Ishikawa (cell line): ENCODE measurements around the gene SH3TC1.

Experiments used
- CEBPB ChIP-seq: IDR thresholded peaks from 2 replicates; pipeline ENCODE4 v1.6.1; 2012
- CREB1 ChIP-seq: IDR thresholded peaks from 2 replicates; pipeline ENCODE4 v1.6.1; 2012; ENCODE audit warnings: low read depth
- EGR1 ChIP-seq: IDR thresholded peaks from 2 replicates; pipeline ENCODE4 v1.6.1; 2012
- EP300 ChIP-seq: IDR thresholded peaks from 2 replicates; pipeline ENCODE4 v1.6.1; 2012; ENCODE audit warnings: borderline replicate concordance
- FOXM1 ChIP-seq: IDR thresholded peaks from 2 replicates; pipeline ENCODE4 v1.6.1; 2012; ENCODE audit warnings: low read depth, borderline replicate concordance
- NFIC ChIP-seq: IDR thresholded peaks from 2 replicates; pipeline ENCODE4 v1.6.1; 2012
- RAD21 ChIP-seq: IDR thresholded peaks from 2 replicates; pipeline ENCODE4 v1.6.1; 2012; ENCODE audit warnings: low read depth
- TAF1 ChIP-seq: IDR thresholded peaks from 2 replicates; pipeline ENCODE4 v1.6.1; 2012; ENCODE audit warnings: low read depth, mild to moderate bottlenecking
- TCF12 ChIP-seq: IDR thresholded peaks from 2 replicates; pipeline ENCODE4 v1.6.1; 2012; ENCODE audit warnings: low read depth
- TEAD4 ChIP-seq: IDR thresholded peaks from 2 replicates; pipeline ENCODE4 v1.6.1; 2012
- YY1 ChIP-seq: IDR thresholded peaks from 2 replicates; pipeline ENCODE4 v1.6.1; 2012; ENCODE audit warnings: low read depth
- ZBTB7A ChIP-seq: IDR thresholded peaks from 2 replicates; pipeline ENCODE4 v1.6.1; 2012; ENCODE audit warnings: low read depth
- TF ChIP-seq, protein P1 (sequence below): IDR thresholded peaks from 2 replicates; pipeline ENCODE4 v1.6.1; 2012
- TF ChIP-seq, protein P2 (sequence below): IDR thresholded peaks from 2 replicates; pipeline ENCODE4 v1.6.1; 2012; ENCODE audit warnings: low read depth, mild to moderate bottlenecking
- TF ChIP-seq, protein P3 (sequence below): IDR thresholded peaks from 2 replicates; pipeline ENCODE4 v1.6.1; 2012

Gene SH3TC1

DNA sequence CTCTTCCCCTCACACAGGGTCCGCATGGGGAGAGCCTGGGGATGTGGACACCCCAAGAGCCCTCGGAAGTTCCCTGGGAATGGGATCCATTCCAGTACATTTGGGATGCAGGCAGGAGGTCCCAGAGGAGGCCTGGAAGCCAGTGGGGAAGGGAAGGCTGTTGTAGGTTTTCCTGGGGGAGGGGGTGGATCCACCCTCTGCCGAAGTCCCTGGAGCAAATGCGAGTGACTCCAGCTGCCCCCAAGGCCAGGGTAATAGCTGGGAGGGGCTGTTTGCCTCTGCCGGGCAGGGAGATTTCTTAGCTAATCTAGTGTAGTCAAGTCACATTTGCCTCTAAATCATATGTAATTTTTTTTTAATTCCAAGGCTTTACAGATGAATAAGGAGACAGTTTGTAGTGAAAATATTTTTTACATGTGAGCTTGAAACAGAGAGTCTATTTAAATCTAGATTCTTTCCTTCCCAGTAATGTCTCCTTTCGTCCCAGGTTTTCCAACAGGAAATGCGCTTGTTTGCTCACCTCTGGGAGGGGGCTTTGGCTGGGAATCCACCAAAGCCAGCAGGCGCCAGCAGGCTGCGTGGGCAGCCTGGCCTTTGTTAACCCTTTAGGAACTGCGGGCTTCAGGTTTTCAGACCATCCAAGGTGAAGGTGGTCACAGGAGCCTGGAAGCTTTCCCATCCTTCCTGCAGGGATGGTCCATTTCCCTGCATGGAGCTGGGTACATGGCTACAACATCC lies 26.8 kb downstream of the SH3TC1 start:
- TF ChIP-seq EGR1 (peak; percentile 37), FOXM1 (no peak)
- TF ChIP-seq, protein P1, sequence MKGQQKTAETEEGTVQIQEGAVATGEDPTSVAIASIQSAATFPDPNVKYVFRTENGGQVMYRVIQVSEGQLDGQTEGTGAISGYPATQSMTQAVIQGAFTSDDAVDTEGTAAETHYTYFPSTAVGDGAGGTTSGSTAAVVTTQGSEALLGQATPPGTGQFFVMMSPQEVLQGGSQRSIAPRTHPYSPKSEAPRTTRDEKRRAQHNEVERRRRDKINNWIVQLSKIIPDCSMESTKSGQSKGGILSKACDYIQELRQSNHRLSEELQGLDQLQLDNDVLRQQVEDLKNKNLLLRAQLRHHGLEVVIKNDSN: no peak

DNA sequence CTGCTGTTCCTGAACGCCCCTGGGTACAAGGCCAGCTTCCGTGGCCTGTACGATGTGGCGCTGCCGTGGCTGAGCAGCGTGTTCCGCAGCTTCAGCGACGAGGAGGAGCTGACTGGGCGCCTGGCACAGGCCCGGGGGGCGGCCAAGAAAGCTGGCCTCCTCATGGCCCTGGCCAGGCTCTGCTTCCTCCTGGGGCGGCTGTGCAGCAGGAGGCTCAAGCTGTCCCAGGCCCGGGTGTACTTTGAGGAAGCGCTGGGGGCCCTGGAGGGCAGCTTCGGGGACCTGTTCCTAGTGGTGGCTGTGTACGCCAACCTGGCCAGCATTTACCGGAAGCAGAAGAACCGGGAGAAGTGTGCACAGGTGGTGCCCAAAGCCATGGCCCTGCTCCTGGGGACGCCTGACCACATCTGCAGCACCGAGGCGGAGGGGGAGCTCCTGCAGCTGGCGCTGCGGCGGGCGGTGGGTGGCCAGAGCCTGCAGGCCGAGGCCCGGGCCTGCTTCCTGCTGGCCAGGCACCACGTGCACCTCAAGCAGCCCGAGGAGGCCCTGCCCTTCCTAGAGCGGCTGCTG lies 28.2 kb downstream of the SH3TC1 start:
- TF ChIP-seq, protein P1: no peak
- TF ChIP-seq ZBTB7A (no peak), CEBPB (no peak), YY1 (no peak), TAF1 (no peak), FOXM1 (no peak), CREB1 (no peak), NFIC (no peak), RAD21 (no peak)
- TF ChIP-seq, protein P2, sequence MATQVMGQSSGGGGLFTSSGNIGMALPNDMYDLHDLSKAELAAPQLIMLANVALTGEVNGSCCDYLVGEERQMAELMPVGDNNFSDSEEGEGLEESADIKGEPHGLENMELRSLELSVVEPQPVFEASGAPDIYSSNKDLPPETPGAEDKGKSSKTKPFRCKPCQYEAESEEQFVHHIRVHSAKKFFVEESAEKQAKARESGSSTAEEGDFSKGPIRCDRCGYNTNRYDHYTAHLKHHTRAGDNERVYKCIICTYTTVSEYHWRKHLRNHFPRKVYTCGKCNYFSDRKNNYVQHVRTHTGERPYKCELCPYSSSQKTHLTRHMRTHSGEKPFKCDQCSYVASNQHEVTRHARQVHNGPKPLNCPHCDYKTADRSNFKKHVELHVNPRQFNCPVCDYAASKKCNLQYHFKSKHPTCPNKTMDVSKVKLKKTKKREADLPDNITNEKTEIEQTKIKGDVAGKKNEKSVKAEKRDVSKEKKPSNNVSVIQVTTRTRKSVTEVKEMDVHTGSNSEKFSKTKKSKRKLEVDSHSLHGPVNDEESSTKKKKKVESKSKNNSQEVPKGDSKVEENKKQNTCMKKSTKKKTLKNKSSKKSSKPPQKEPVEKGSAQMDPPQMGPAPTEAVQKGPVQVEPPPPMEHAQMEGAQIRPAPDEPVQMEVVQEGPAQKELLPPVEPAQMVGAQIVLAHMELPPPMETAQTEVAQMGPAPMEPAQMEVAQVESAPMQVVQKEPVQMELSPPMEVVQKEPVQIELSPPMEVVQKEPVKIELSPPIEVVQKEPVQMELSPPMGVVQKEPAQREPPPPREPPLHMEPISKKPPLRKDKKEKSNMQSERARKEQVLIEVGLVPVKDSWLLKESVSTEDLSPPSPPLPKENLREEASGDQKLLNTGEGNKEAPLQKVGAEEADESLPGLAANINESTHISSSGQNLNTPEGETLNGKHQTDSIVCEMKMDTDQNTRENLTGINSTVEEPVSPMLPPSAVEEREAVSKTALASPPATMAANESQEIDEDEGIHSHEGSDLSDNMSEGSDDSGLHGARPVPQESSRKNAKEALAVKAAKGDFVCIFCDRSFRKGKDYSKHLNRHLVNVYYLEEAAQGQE: no peak

DNA sequence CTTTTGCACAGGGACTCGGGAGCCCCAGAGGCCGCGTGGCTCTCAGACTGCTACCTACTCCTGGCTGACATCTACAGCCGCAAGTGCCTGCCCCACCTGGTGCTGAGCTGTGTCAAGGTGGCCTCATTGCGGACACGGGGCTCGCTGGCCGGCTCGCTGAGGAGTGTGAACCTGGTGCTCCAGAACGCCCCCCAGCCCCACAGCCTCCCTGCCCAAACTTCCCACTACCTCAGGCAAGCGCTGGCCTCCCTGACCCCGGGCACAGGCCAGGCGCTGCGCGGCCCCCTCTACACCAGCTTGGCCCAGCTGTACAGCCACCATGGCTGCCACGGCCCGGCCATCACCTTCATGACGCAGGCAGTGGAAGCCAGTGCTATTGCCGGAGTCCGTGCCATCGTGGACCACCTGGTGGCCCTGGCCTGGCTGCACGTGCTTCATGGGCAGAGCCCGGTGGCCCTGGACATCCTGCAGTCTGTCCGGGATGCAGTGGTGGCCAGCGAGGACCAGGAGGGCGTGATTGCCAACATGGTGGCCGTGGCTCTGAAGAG lies 28.8 kb downstream of the SH3TC1 start:
- no peak for TF ChIP-seq TAF1
- no peak for TF ChIP-seq EP300
- no peak for TF ChIP-seq TCF12
- TF ChIP-seq FOXM1: no peak
- no peak for TF ChIP-seq ZBTB7A

DNA sequence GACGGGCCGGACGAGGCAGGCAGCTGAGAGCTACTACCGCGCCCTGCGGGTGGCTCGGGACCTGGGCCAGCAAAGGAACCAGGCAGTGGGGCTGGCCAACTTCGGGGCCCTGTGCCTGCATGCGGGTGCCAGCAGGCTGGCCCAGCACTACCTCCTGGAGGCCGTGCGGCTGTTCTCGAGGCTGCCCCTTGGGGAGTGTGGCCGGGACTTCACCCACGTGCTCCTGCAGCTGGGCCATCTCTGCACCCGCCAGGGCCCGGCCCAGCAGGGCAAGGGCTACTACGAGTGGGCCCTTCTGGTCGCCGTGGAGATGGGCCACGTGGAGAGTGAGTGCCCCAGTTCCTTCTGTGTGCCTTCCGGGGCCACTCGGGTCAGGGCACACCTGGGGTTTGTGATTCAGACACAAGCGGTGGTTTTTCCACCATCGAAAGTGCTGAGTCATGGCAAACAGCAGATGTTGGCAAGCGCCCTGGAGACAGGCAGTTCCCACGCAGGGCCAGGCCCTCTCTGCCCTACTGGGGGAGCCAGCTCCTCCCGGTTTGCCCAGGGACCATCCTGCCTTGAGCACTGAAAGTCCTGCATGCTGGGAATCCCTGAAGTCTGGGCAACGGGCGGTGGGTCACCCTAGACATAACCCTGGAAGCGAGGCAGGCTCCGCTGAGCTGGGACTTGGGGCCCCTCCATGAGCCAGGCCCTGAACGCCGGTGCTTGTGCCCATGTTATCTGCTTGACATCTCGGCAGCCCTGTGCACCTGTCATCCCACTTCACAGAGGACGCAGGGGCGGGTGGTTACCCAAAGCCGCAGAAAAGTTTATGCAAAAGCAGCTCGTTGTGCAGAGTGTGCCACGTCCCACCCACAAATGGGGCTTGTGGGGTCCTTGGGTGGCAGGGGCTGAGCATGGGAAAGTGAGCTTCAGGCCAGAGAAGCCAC lies 29.5 kb downstream of the SH3TC1 start:
- TF ChIP-seq, protein P3, sequence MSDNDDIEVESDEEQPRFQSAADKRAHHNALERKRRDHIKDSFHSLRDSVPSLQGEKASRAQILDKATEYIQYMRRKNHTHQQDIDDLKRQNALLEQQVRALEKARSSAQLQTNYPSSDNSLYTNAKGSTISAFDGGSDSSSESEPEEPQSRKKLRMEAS: peak; percentile 43
- TF ChIP-seq, protein P2: no peak
- TF ChIP-seq, protein P1: peak; percentile 42; the same call in 1 of the 2 replicates
- TF ChIP-seq EP300: no peak

DNA sequence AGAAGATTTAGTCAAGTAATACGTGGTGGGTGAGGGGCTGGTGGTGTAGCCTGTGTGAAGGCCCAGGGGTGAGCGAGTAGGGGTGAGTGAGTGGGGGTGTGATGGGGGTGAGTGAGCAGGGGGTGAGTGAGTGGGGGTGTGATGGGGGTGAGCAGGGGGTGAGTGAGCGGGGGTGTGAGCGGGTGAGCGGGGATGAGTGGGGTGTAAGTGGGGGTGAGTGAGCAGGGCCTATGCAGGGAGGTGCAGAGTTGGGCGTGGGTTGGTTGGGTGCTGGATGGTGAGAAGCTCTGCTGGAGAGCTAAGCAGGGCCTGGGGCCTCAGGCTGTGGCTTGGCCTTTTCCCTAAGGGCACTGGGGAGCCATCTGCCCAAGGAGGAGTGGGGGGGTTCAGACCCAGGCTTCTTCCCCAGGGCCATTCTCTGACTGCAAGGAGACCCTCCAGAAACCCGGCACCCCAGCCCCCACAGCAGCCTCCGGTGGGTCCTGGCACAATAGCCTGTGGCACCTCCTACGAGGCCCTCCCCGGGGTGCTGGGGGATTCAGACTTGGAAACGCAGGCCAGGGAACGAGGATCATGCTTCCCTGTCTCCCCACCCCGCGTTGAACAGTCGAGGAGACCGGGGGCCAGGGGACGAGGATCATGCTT lies 30.4 kb downstream of the SH3TC1 start:
- TF ChIP-seq ZBTB7A: no peak
- TF ChIP-seq, protein P2: no peak
- TF ChIP-seq TCF12: no peak
- no peak for TF ChIP-seq EGR1
- TF ChIP-seq YY1: no peak
- TF ChIP-seq EP300: no peak
- TF ChIP-seq, protein P3: no peak
- TF ChIP-seq FOXM1: no peak
- no peak for TF ChIP-seq CEBPB
- TF ChIP-seq RAD21: no peak
- no peak for TF ChIP-seq NFIC
- TF ChIP-seq, protein P1: no peak
- TF ChIP-seq TAF1: no peak
- no peak for TF ChIP-seq CREB1
- TF ChIP-seq TEAD4: no peak
